Left renal cortex interstitium (tissue), 4 donors: ENCODE measurements around the gene ARID3A. TPM values are rescaled to one million over a fixed set of nuclear protein-coding genes. Genes with fewer than 3 reads are reported as not detected.

Source experiments
- DNase-seq, 4 donors: peaks; one replicate each; pipeline ENCODE4 v3.0.0-alpha.2; 2013; ENCODE audit warnings: low read depth in 4 of 4, low spot score in 2 of 4, missing footprints in 1 of 4
- polyA plus RNA-seq, 4 donors: library from polyadenylated mRNA; unstranded; fragments of 120-200 nt; gene quantifications; one replicate each; pipeline ENCODE4 v1.2.1, GENCODE V29; 2013; ENCODE audit not compliant: insufficient read length in 4 of 4

ARID3A gene
- polyA plus RNA-seq, 4 donors: 16.3 to 37.2 (median 29.1) TPM

- no peak for DNase-seq
Measured at GRCh38 chr19:911197-912033, 14.4 kb upstream of the ARID3A start.

- no peak for DNase-seq
Measured at GRCh38 chr19:912181-913079, 13.4 kb upstream of the ARID3A start.

GRCh38 chr19:913080-913748 lies 12.6 kb upstream of the ARID3A start, which contains the start of gene R3HDM4:
Gene R3HDM4 (minus strand): TSS chr19:913219. CDS start chr19:913157, 62 bp downstream.
- no peak for DNase-seq

GRCh38 chr19:916645-917322 lies 9.1 kb upstream of the ARID3A start:
- no peak for DNase-seq

- DNase-seq: no peak
Measured at GRCh38 chr19:917323-918151, 8.3 kb upstream of the ARID3A start, which contains the start of gene KISS1R. Gene KISS1R (plus strand): TSS chr19:917333. CDS start chr19:917503, 170 bp downstream.

- DNase-seq: no peak
Measured at GRCh38 chr19:918152-918437, 7.7 kb upstream of the ARID3A start.

GRCh38 chr19:918481-919198 lies 7.2 kb upstream of the ARID3A start:
- DNase-seq: no peak

GRCh38 chr19:919199-920050 lies 6.4 kb upstream of the ARID3A start:
- DNase-seq: no peak

- DNase-seq: no peak
Measured at GRCh38 chr19:920051-920864, 5.6 kb upstream of the ARID3A start.

- DNase-seq: no peak
Measured at GRCh38 chr19:924553-925086, 1.2 kb upstream of the ARID3A start.

GRCh38 chr19:925087-925525 lies 729 bp upstream of the ARID3A start:
- DNase-seq: peak in 1 of 4 donors; percentile 82

GRCh38 chr19:926323-926588 lies 421 bp downstream of the ARID3A start:
- DNase-seq: no peak

GRCh38 chr19:926589-927350 lies 935 bp downstream of the ARID3A start:
- no peak for DNase-seq

GRCh38 chr19:927351-927779 lies 1.5 kb downstream of the ARID3A start:
- no peak for DNase-seq

- DNase-seq: no peak
Measured at GRCh38 chr19:927780-928401, 2.1 kb downstream of the ARID3A start.
